ENCODE measurements around the gene LTB4R. TPM values are rescaled to one million over a fixed set of nuclear protein-coding genes. Genes with fewer than 3 reads are reported as not detected.

LTB4R gene
- total and polyA plus RNA-seq, 4 donors: 0.86 to 5.0 (median 2.5) TPM

DNA sequence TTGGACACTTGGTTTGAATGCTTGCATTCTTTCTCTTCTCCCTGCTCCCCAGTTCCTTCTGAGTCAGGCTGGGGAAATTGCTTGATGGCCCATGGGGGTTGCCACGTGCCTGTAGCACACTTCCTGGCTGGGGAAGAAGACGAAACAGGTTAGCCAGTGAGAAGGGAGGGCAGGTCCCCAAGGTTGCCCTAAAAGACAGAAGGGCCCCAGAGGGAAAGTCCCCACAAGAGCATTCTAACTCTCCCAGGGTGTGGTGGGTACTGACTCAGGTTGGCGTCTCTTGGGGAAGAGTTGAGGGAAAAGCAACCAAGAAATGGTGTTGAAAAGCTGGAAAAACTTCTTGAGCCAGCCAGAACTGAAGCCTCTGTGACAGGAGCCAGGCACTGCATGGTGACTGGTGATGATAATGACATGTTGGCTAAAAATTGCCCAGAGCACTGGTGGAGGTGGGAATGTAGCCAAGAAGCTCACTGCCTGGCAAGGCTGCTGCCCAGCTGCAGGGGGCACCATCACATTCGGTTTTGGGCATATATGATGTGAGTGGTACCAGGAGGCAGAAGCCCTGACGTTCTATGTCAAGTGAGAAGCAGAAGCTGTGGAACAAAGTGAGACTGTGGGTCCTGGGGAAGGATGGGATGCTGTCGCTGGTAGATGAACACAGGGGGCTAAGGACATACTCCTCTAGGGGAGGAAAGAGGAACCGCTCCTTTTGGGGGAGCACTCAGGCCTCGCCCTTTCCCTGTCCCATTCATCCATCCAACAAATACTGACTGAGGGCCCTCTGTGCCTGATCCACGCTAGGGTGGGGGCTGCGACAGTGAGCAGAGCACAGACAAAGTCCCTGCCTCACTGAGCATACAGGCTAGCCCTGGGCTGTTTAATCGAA, 31.8 kb upstream of the LTB4R start:
- Histone ChIP-seq H3K4me3 (ENCODE audit: low read depth in 1 of 3, low read length in 3 of 3) (no peak overlapping the region), H3K4me1 (ENCODE audit: control insufficient read depth in 4 of 4, insufficient read depth in 4 of 4, low read length in 3 of 4) (peaks cover 0 to 9% (median 8%) of the 10 kb centered on the region in 4 donors), H3K9ac (ENCODE audit: low read depth in 1 of 2, low read length in 2 of 2) (no peak overlapping the region), H3K27me3 (ENCODE audit: control insufficient read depth in 4 of 4, insufficient read depth in 4 of 4, low read length in 3 of 4) (no peaks in the 10 kb centered on the region), H3K27ac (ENCODE audit: low read depth in 1 of 2, low read length in 2 of 2) (no peak overlapping the region), H3K36me3 (ENCODE audit: control insufficient read depth in 4 of 4, insufficient read depth in 3 of 4, low read depth in 1 of 4, low read length in 3 of 4) (no peaks in the 10 kb centered on the region), H3K9me3 (ENCODE audit: control insufficient read depth in 4 of 4, low read length in 3 of 4) (no peaks in the 10 kb centered on the region)
- 79% methylated on average over 11 of the region's 11 CpGs for WGBS
- TF ChIP-seq GABPA (IDR thresholded peaks at IDR 0.05 in 1 of 2, conservative IDR thresholded peaks at IDR 0.05 in 1 of 2) (no peak), RAD21 (IDR thresholded peaks at IDR 0.05) (peak in 1 of 2 donors; percentile 42), TAF1 (conservative IDR thresholded peaks at IDR 0.05) (no peak)
- TF ChIP-seq, protein P1, sequence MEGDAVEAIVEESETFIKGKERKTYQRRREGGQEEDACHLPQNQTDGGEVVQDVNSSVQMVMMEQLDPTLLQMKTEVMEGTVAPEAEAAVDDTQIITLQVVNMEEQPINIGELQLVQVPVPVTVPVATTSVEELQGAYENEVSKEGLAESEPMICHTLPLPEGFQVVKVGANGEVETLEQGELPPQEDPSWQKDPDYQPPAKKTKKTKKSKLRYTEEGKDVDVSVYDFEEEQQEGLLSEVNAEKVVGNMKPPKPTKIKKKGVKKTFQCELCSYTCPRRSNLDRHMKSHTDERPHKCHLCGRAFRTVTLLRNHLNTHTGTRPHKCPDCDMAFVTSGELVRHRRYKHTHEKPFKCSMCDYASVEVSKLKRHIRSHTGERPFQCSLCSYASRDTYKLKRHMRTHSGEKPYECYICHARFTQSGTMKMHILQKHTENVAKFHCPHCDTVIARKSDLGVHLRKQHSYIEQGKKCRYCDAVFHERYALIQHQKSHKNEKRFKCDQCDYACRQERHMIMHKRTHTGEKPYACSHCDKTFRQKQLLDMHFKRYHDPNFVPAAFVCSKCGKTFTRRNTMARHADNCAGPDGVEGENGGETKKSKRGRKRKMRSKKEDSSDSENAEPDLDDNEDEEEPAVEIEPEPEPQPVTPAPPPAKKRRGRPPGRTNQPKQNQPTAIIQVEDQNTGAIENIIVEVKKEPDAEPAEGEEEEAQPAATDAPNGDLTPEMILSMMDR (IDR thresholded peaks at IDR 0.05; ENCODE audit: low read depth, low read length, missing input control): peak; percentile 19
- TF ChIP-seq, protein P2, sequence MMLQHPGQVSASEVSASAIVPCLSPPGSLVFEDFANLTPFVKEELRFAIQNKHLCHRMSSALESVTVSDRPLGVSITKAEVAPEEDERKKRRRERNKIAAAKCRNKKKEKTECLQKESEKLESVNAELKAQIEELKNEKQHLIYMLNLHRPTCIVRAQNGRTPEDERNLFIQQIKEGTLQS (IDR thresholded peaks at IDR 0.05): no peak
- no peak for DNase-seq (ENCODE audit: low spot score)

DNA sequence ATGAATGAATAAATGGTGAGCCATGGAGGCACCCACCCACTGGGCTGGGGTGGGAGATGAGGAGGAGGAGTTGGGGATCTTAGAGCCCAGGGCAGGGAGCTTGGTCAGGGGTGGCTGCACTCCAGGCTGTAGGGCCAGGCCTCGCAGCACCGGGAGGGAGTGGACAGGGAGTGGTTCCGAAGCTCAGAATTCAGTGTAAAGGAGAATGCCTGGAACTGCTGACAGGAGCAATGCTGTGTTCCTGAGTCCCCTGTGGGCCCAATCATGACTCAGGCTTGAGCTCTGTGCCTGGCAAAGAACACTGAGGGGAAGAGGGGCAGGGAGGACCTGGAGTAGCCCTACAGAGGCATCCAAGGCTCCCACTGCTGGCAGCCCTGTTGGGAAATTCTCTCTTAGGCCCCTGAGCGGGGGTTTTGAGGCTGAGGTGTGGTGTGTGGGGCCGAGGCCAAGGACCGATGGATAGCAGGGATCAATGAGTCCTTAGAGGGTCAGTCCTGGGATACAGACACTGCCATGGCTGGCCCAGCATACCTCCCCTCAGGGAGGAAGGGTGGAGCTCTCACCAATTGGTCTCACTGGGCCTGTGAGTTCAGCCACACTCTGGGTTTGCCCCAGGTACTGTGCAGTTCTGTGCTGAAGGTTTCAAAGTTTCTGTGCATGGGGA, 30.4 kb upstream of the LTB4R start:
- Histone ChIP-seq H3K4me1 (ENCODE audit: control insufficient read depth in 4 of 4, insufficient read depth in 4 of 4, low read length in 3 of 4) (peaks cover 0 to 9% (median 7%) of the 10 kb centered on the region in 4 donors), H3K4me3 (ENCODE audit: low read depth in 1 of 3, low read length in 3 of 3) (no peak overlapping the region), H3K36me3 (ENCODE audit: control insufficient read depth in 4 of 4, insufficient read depth in 3 of 4, low read depth in 1 of 4, low read length in 3 of 4) (no peaks in the 10 kb centered on the region), H3K9ac (ENCODE audit: low read depth in 1 of 2, low read length in 2 of 2) (no peak overlapping the region), H3K9me3 (ENCODE audit: control insufficient read depth in 4 of 4, low read length in 3 of 4) (no peaks in the 10 kb centered on the region), H3K27me3 (ENCODE audit: control insufficient read depth in 4 of 4, insufficient read depth in 4 of 4, low read length in 3 of 4) (no peaks in the 10 kb centered on the region), H3K27ac (ENCODE audit: low read depth in 1 of 2, low read length in 2 of 2) (no peak overlapping the region)
- no peak for DNase-seq (ENCODE audit: low spot score)
- 94% methylated on average over 6 of the region's 6 CpGs for WGBS
- no peak for TF ChIP-seq SP1 (IDR thresholded peaks at IDR 0.05)
- TF ChIP-seq FOXA1 (IDR thresholded peaks at IDR 0.05): no peak
- TF ChIP-seq YY1 (IDR thresholded peaks at IDR 0.05): no peak
- no peak for TF ChIP-seq TAF1 (conservative IDR thresholded peaks at IDR 0.05)
- TF ChIP-seq MAX (IDR thresholded peaks at IDR 0.05): no peak

- Histone ChIP-seq H3K4me1 (ENCODE audit: control insufficient read depth in 4 of 4, insufficient read depth in 4 of 4, low read length in 3 of 4) (peaks cover 0 to 9% (median 7%) of the 10 kb centered on the region in 4 donors), H3K9ac (ENCODE audit: low read depth in 1 of 2, low read length in 2 of 2) (no peak overlapping the region), H3K27me3 (ENCODE audit: control insufficient read depth in 4 of 4, insufficient read depth in 4 of 4, low read length in 3 of 4) (no peaks in the 10 kb centered on the region), H3K27ac (ENCODE audit: low read depth in 1 of 2, low read length in 2 of 2) (no peak overlapping the region), H3K9me3 (ENCODE audit: control insufficient read depth in 4 of 4, low read length in 3 of 4) (no peaks in the 10 kb centered on the region), H3K36me3 (ENCODE audit: control insufficient read depth in 4 of 4, insufficient read depth in 3 of 4, low read depth in 1 of 4, low read length in 3 of 4) (no peaks in the 10 kb centered on the region), H3K4me3 (ENCODE audit: low read depth in 1 of 3, low read length in 3 of 3) (no peak overlapping the region)
- WGBS: 95% methylated on average over 7 of the region's 7 CpGs
- no peak for DNase-seq (ENCODE audit: low spot score)
- TF ChIP-seq HNF4A (conservative IDR thresholded peaks at IDR 0.05): no peak
- TF ChIP-seq, protein P2 (IDR thresholded peaks at IDR 0.05): no peak
- TF ChIP-seq, protein P1 (IDR thresholded peaks at IDR 0.05; ENCODE audit: low read depth, low read length, missing input control): no peak
- TF ChIP-seq YY1 (IDR thresholded peaks at IDR 0.05): no peak
- TF ChIP-seq JUND (IDR thresholded peaks at IDR 0.05): no peak
These were observed 29.7 kb upstream of the LTB4R start for GRCh38 chr14:24281636-24282035.
